H1 (cell line): ENCODE results near the gene LYSMD3. TPM values are rescaled to one million over a fixed set of nuclear protein-coding genes. Genes with fewer than 3 reads are reported as not detected.
A peak's percentile ranks its signal among the peaks of the same experiment; 100 is the strongest.

Experiments used
- CTCF ChIA-PET: fragments of 300-600 bp; sonication (Branson Sonifier 250); formaldehyde crosslinking; loops from one replicate; lab custom pipeline; 2021; ENCODE audit not compliant: partially characterized antibody; lab: Charles Lee
- POLR2A ChIA-PET: fragments of 300-600 bp; sonication (Branson Sonifier 250); formaldehyde crosslinking; loops from one replicate; lab custom pipeline; 2021; ENCODE audit warnings: inconsistent platforms; ENCODE audit not compliant: partially characterized antibody; lab: Charles Lee
- DNase-seq, 2 experiments: peaks; one replicate each; pipeline versions ENCODE4 v3.0.0 to v3.0.0-alpha.2; 2010 to 2022; ENCODE audit warnings: low spot score in 2 of 2, low read depth in 1 of 2, mixed read lengths in 1 of 2
- FAIRE-seq: peaks from 2 replicates; lab custom pipeline; 2011; peaks lifted over from hg19 to GRCh38; lab: Jason Lieb, UNC
- H2AFZ ChIP-seq: 2 replicates; pipeline ENCODE4 v1.8.1; 2012; ENCODE audit warnings: low read length, inconsistent platforms
- H2AK5ac ChIP-seq: 2 replicates; pipeline ENCODE4 v1.6.1; 2013; ENCODE audit warnings: low read depth, low read length
- H2BK120ac ChIP-seq: replicated peaks from 2 replicates; pipeline ENCODE3; 2013; ENCODE audit warnings: low read depth, low read length, inconsistent platforms
- H2BK12ac ChIP-seq: 2 replicates; pipeline ENCODE4 v1.6.1; 2013; ENCODE audit warnings: low read depth, low read length
- H2BK15ac ChIP-seq: 2 replicates; pipeline ENCODE4 v1.6.1; 2013; ENCODE audit warnings: low read length
- H2BK20ac ChIP-seq: 2 replicates; pipeline ENCODE4 v1.6.1; 2013; ENCODE audit warnings: low read length
- H2BK5ac ChIP-seq: 2 replicates; pipeline ENCODE4 v1.6.1; 2013; ENCODE audit warnings: low read depth, low read length
- H3K14ac ChIP-seq: 2 replicates; pipeline ENCODE4 v1.6.1; 2013; ENCODE audit warnings: inconsistent platforms; ENCODE audit not compliant: insufficient read length
- H3K18ac ChIP-seq: 2 replicates; pipeline ENCODE4 v1.6.1; 2013; ENCODE audit warnings: low read length; ENCODE audit errors: extremely low read depth
- H3K23ac ChIP-seq: 2 replicates; pipeline ENCODE4 v1.6.1; 2013; ENCODE audit warnings: inconsistent platforms; ENCODE audit not compliant: insufficient read length
- H3K23me2 ChIP-seq: 2 replicates; pipeline ENCODE4 v1.6.1; 2013; ENCODE audit warnings: low read depth, low read length
- H3K27ac ChIP-seq: 2 replicates; pipeline ENCODE4 v1.6.1; 2011; ENCODE audit warnings: low read depth, low read length, inconsistent platforms
- H3K27me3 ChIP-seq, 4 experiments: replicated peaks in 1 of 4; 1 replicate in 1 of 4; 2 replicates in 3 of 4; pipeline versions ENCODE4 v1.6.1 to v1.8.1; 2011 to 2013; ENCODE audit warnings: low read length in 3 of 4, mild to moderate bottlenecking in 3 of 4, inconsistent platforms in 2 of 4, mixed read lengths in 2 of 4, moderate library complexity in 1 of 4; ENCODE audit not compliant: control insufficient read depth in 3 of 4, insufficient read depth in 3 of 4; ENCODE audit errors: extremely low read depth in 1 of 4
- H3K36me3 ChIP-seq, 4 experiments: 2 replicates each; pipeline versions ENCODE4 v1.6.1 to v1.8.1; 2011 to 2013; ENCODE audit warnings: mild to moderate bottlenecking in 4 of 4, low read length in 3 of 4, moderate library complexity in 2 of 4, control low read depth in 1 of 4, inconsistent platforms in 1 of 4; ENCODE audit not compliant: insufficient read depth in 4 of 4, control insufficient read depth in 2 of 4
- H3K4ac ChIP-seq: replicated peaks from 2 replicates; pipeline ENCODE3; 2013; ENCODE audit warnings: low read length, low read depth, mixed read lengths, inconsistent platforms; ENCODE audit not compliant: insufficient read length
- H3K4me1 ChIP-seq, 4 experiments: replicated peaks in 1 of 4; 1 replicate in 1 of 4; 2 replicates in 3 of 4; pipeline versions ENCODE4 v1.6.1 to v1.8.1; 2011 to 2013; ENCODE audit warnings: low read length in 3 of 4, inconsistent platforms in 2 of 4, mixed read lengths in 1 of 4; ENCODE audit not compliant: insufficient read depth in 4 of 4, control insufficient read depth in 3 of 4
- H3K4me2 ChIP-seq, 2 experiments: 2 replicates each; pipeline versions ENCODE4 v1.6.1 to v1.8.1; 2011 to 2013; ENCODE audit warnings: low read depth in 2 of 2, low read length in 2 of 2, control low read depth in 1 of 2, inconsistent platforms in 1 of 2, mild to moderate bottlenecking in 1 of 2; ENCODE audit not compliant: insufficient read depth in 1 of 2
- H3K4me3 ChIP-seq, 4 experiments: fragments of 200-600, 300-600 bp in 1 of 4; sonication (generic), shearing (Covaris generic), sonication (Bioruptor Twin) in 1 of 4; 2 replicates each; pipeline versions ENCODE4 v1.5.1 to v1.8.1; 2011 to 2016; ENCODE audit warnings: low read length in 4 of 4, low read depth in 3 of 4, control low read depth in 2 of 4, inconsistent platforms in 2 of 4, mild to moderate bottlenecking in 2 of 4, mixed read lengths in 1 of 4, moderate library complexity in 1 of 4; ENCODE audit not compliant: insufficient read depth in 2 of 4; ENCODE audit errors: extremely low read depth in 1 of 4
- H3K56ac ChIP-seq: replicated peaks from 2 replicates; pipeline ENCODE3; 2013; ENCODE audit warnings: low read depth, mild to moderate bottlenecking, mixed read lengths, low read length, inconsistent platforms; ENCODE audit not compliant: insufficient read length
- H3K79me1 ChIP-seq: 2 replicates; pipeline ENCODE4 v1.6.1; 2013; ENCODE audit warnings: low read depth, low read length, control low read depth
- H3K79me2 ChIP-seq, 2 experiments: 2 replicates each; pipeline versions ENCODE4 v1.6.1 to v1.8.1; 2012 to 2013; ENCODE audit warnings: low read length in 2 of 2, mild to moderate bottlenecking in 2 of 2, inconsistent platforms in 1 of 2; ENCODE audit not compliant: insufficient read depth in 2 of 2, control insufficient read depth in 1 of 2
- H3K9ac ChIP-seq, 4 experiments: replicated peaks in 1 of 4; 1 replicate in 1 of 4; 2 replicates in 3 of 4; pipeline versions ENCODE4 v1.6.1 to v1.8.1; 2011 to 2013; ENCODE audit warnings: low read depth in 3 of 4, low read length in 3 of 4, control low read depth in 2 of 4, mild to moderate bottlenecking in 2 of 4, moderate library complexity in 2 of 4, inconsistent platforms in 1 of 4; ENCODE audit errors: extremely low read depth in 1 of 4
- H3K9me3 ChIP-seq, 2 experiments: 2 replicates each; pipeline versions ENCODE4 v1.6.1 to v1.8.1; 2012 to 2013; ENCODE audit warnings: mild to moderate bottlenecking in 2 of 2, moderate library complexity in 2 of 2, control low read depth in 1 of 2, inconsistent platforms in 1 of 2, low read depth in 1 of 2, low read length in 1 of 2, mixed read lengths in 1 of 2; ENCODE audit not compliant: insufficient read depth in 2 of 2
- H4K20me1 ChIP-seq, 2 experiments: replicated peaks in 1 of 2; 2 replicates each; pipeline versions ENCODE3 to v1.8.1; 2011 to 2013; ENCODE audit warnings: inconsistent platforms in 2 of 2, low read length in 2 of 2, mild to moderate bottlenecking in 1 of 2; ENCODE audit not compliant: insufficient read depth in 2 of 2, control insufficient read depth in 1 of 2
- H4K5ac ChIP-seq: 2 replicates; pipeline ENCODE4 v1.6.1; 2013; ENCODE audit warnings: low read length, low read depth, mixed read lengths, inconsistent platforms; ENCODE audit not compliant: insufficient read length
- H4K8ac ChIP-seq: 2 replicates; pipeline ENCODE4 v1.8.0; 2013; ENCODE audit warnings: mild to moderate bottlenecking, moderate library complexity, low read length, inconsistent platforms; ENCODE audit not compliant: insufficient read depth; ENCODE audit errors: extremely low read depth
- H4K91ac ChIP-seq: replicated peaks from 2 replicates; pipeline ENCODE3; 2013; ENCODE audit warnings: low read length, mixed read lengths, inconsistent platforms; ENCODE audit not compliant: insufficient read length
- CEBPB ChIP-seq: IDR thresholded peaks from 2 replicates; pipeline ENCODE4 v1.6.1; 2012; ENCODE audit warnings: low read depth, low read length
- FOSL1 ChIP-seq: IDR thresholded peaks from 2 replicates; pipeline ENCODE4 v1.6.1; 2011; ENCODE audit warnings: mild to moderate bottlenecking, low read depth, low read length, moderate library complexity; ENCODE audit not compliant: insufficient read depth
- WGBS, 2 experiments: shearing (Covaris generic) in 1 of 2; methylation state at CpG; one replicate each; pipeline versions ENCODE4 v1.1.6 to v1.1.7; 2013 to 2015; ENCODE audit warnings: low lambda C conversion rate in 2 of 2, mixed read lengths in 2 of 2, inconsistent platforms in 1 of 2, low coverage in 1 of 2, missing lambda C conversion rate in 1 of 2; ENCODE audit not compliant: insufficient replicate concordance in 2 of 2, insufficient coverage in 1 of 2, insufficient read length in 1 of 2; ENCODE audit errors: extremely low coverage in 1 of 2, missing lambda C conversion rate in 1 of 2; 5-methylcytosine and 5-hydroxymethylcytosine counted together
- polyA plus RNA-seq, 7 experiments: library from polyadenylated mRNA; depleted of rRNA in 3 of 7; stranded (reverse) in 5 of 7; unstranded in 2 of 7; fragments of >200 nt in 5 of 7; fragments of 200-250 nt in 2 of 7; gene quantifications; 1 replicate in 5 of 7; 2 replicates in 1 of 7; 4 replicates in 1 of 7; pipeline versions ENCODE4 v1.2.1 to v1.2.3, GENCODE V29; 2011 to 2013; ENCODE audit warnings: missing spikeins in 2 of 7, mixed read lengths in 2 of 7
- total RNA-seq: library from RNA; stranded (reverse); fragmentation: NEBNext Ultra II Directional; extraction: Animal tissue kit (Norgen Biotek cat#: 25700); gene quantifications from 2 replicates; pipeline ENCODE4 v1.2.1, GENCODE V29; 2021

LYSMD3 gene
- total and polyA plus RNA-seq, 2 of the 8 experiments (the other 6 are each of a cell fraction or from before 2014, with no cell fraction given): 3.7 to 14.9 TPM

GRCh38 chr5:90534922-90535321 is 5.5 kb upstream of the LYSMD3 start:
- Histone ChIP-seq H4K5ac (no peak overlapping the region), H3K79me1 (no peaks in the 10 kb centered on the region), H3K79me2 (no peaks in the 10 kb centered on the region), H2BK15ac (no peak overlapping the region), H3K14ac (no peak overlapping the region), H4K8ac (no peak overlapping the region), H3K4me2 (no peak overlapping the region), H3K9me3 (no peaks in the 10 kb centered on the region), H3K4ac (no peak overlapping the region), H3K4me3 (no peak overlapping the region), H3K18ac (no peak overlapping the region), H3K23ac (no peak overlapping the region), H3K27me3 (no peaks in the 10 kb centered on the region), H3K36me3 (no peaks in the 10 kb centered on the region), H3K27ac (no peak overlapping the region), H4K91ac (no peak overlapping the region), H4K20me1 (no peaks in the 10 kb centered on the region), H2BK12ac (no peak overlapping the region), H2AK5ac (no peak overlapping the region), H3K56ac (no peak overlapping the region), H3K23me2 (peaks cover under 1% of the 10 kb centered on the region; the same call in 1 of the 2 replicates), H3K4me1 (peaks cover 0 to 5% (median 2%) of the 10 kb centered on the region in 4 experiments; a peak in 2 of 7 replicates), H2AFZ (no peak overlapping the region), H3K9ac (no peak overlapping the region), H2BK20ac (no peak overlapping the region), H2BK120ac (no peak overlapping the region), H2BK5ac (no peak overlapping the region)
- no peak for TF ChIP-seq FOSL1
- peak; percentile 67; the same call in 1 of the 2 replicates for TF ChIP-seq CEBPB
- WGBS, 2 experiments: 96% methylated on average over 3 of the region's 3 CpGs; no CpG with 5 or more reads in 1 of the 2 experiments
- no peak for FAIRE-seq
- ChIA-PET CTCF (interaction anchor here (0.6 kb wide), 1 partner anchor 10 kb away, joined by 3 read pairs; no protein-coding TSS in a partner anchor), POLR2A (no interaction called here)
- no peak for DNase-seq
